ENCODE results near the gene RAB6A. TPM values are rescaled to one million over a fixed set of nuclear protein-coding genes. Genes with fewer than 3 reads are reported as not detected.
A peak's percentile ranks its signal among the peaks of the same experiment; 100 is the strongest.
"Not testable (repeated sequence)": the region's sequence is repeated elsewhere in the genome, so short reads cannot be mapped to it uniquely, and the experiment has no call there.

RAB6A gene
- total RNA-seq = 96.3 TPM
- long read RNA-seq, transcript RAB6A-201 (8 exons, 3,389 nt) = major isoform, 25 of 63 reads
- long read RNA-seq, transcript RAB6A-202 (8 exons, 3,085 nt) = minor isoform, 14 of 63 reads
- long read RNA-seq, partial matches to known transcripts = 5 of 63 reads
- long read RNA-seq, other reads (novel, unspliced or antisense) = 18 of 63 reads

- peak; percentile 95 for ATAC-seq
- intact Hi-C loops (cut with micrococcal nuclease) = no loop called here
- peak; percentile 100 for DNase-seq
These were observed at the start of gene RAB6A for GRCh38 chr11:73760679-73761402. TSS of gene RAB6A (minus strand) at chr11:73761074. CDS start at chr11:73760635, 439 bp downstream.

GRCh38 chr11:73810637-73811036 is 49.8 kb upstream of the RAB6A start:
- DNase-seq (no peak), ATAC-seq (no peak)
- intact Hi-C loops (cut with micrococcal nuclease) = no loop called here

GRCh38 chr11:73808052-73808451 is 47.2 kb upstream of the RAB6A start:
- intact Hi-C loops (cut with micrococcal nuclease) = no loop called here
- ATAC-seq (no peak), DNase-seq (no peak)

- DNase-seq (no peak), ATAC-seq (no peak)
- intact Hi-C loops (cut with micrococcal nuclease) = no loop called here
These were observed 43.8 kb upstream of the RAB6A start for GRCh38 chr11:73804712-73805111.

GRCh38 chr11:73801136-73801535 is 40.3 kb upstream of the RAB6A start:
- ATAC-seq (no peak), DNase-seq (no peak)
- intact Hi-C loops (cut with micrococcal nuclease) = no loop called here

- DNase-seq = no peak
- intact Hi-C loops (cut with micrococcal nuclease) = no loop called here
- ATAC-seq = peak; percentile 7
These were observed 39.5 kb upstream of the RAB6A start for GRCh38 chr11:73800276-73800806.

- DNase-seq (peak; percentile 68), ATAC-seq (peak; percentile 93)
- intact Hi-C loops (cut with micrococcal nuclease) = no loop called here
These were observed 36.6 kb upstream of the RAB6A start for GRCh38 chr11:73797457-73797856.

GRCh38 chr11:73795925-73796632 is 35.2 kb upstream of the RAB6A start:
- intact Hi-C loops (cut with micrococcal nuclease) = no loop called here
- DNase-seq (peak; percentile 62), ATAC-seq (peak; percentile 60)

GRCh38 chr11:73792584-73792983 is 31.7 kb upstream of the RAB6A start:
- ATAC-seq (no peak), DNase-seq (no peak)
- intact Hi-C loops (cut with micrococcal nuclease) = no loop called here

- intact Hi-C loops (cut with micrococcal nuclease) = no loop called here
- ATAC-seq (no peak), DNase-seq (no peak)
These were observed 28.4 kb upstream of the RAB6A start for GRCh38 chr11:73789279-73789670.

- intact Hi-C loops (cut with micrococcal nuclease) = no loop called here
- peak; percentile 99 for ATAC-seq
These were observed 27.0 kb upstream of the RAB6A start, which contains the start of gene MRPL48 for GRCh38 chr11:73787643-73788558. TSS of gene MRPL48 (plus strand) at chr11:73787874. CDS start at chr11:73787972, 98 bp downstream.

GRCh38 chr11:73787051-73787642 is 26.3 kb upstream of the RAB6A start:
- intact Hi-C loops (cut with micrococcal nuclease) = no loop called here
- ATAC-seq (no peak), DNase-seq (no peak)

More at GRCh38 chr11:73787643-73788558, 27.0 kb upstream of the RAB6A start, which contains the start of gene MRPL48:
- peak; percentile 95 for DNase-seq

GRCh38 chr11:73785467-73785866 is 24.6 kb upstream of the RAB6A start:
- ATAC-seq; DNase-seq; intact Hi-C loops (cut with micrococcal nuclease): not testable (repeated sequence)

GRCh38 chr11:73784734-73785133 is 23.9 kb upstream of the RAB6A start:
- intact Hi-C loops (cut with micrococcal nuclease) = no loop called here
- ATAC-seq = no peak
- DNase-seq = no peak

- ATAC-seq (no peak), DNase-seq (no peak)
- intact Hi-C loops (cut with micrococcal nuclease) = no loop called here
These were observed 23.3 kb upstream of the RAB6A start for GRCh38 chr11:73784080-73784634.

- DNase-seq (no peak), ATAC-seq (no peak)
- intact Hi-C loops (cut with micrococcal nuclease) = no loop called here
These were observed 22.7 kb upstream of the RAB6A start for GRCh38 chr11:73783483-73784020.

- no peak for DNase-seq
- intact Hi-C loops (cut with micrococcal nuclease) = no loop called here
- ATAC-seq = no peak
These were observed 20.4 kb upstream of the RAB6A start for GRCh38 chr11:73781303-73781702.

All from left ventricle myocardium superior (tissue), 1 donor.